Astrocyte of the spinal cord (primary cell): ENCODE results near the gene KRT84.

Experiments used
- DNase-seq: peaks from one replicate; pipeline ENCODE4 v3.0.0; 2011; ENCODE audit warnings: low read depth, low spot score
- H3K4me3 ChIP-seq: 2 replicates; pipeline ENCODE4 v1.5.1; 2011; ENCODE audit warnings: low read depth, mild to moderate bottlenecking, low read length, moderate library complexity
- CTCF ChIP-seq: IDR thresholded peaks from 2 replicates; pipeline ENCODE4 v1.5.1; 2012; ENCODE audit warnings: low read depth, mild to moderate bottlenecking, low read length, inconsistent platforms
- in situ Hi-C: cut with HindIII; loops from 2 replicates; pipeline ENCODE4 v1.10.0; 2017; ENCODE audit warnings: low sequenced_read_pairs

Gene KRT84

GRCh38 chr12:52402873-52403540 lies 17.6 kb upstream of the KRT84 start:
- in situ Hi-C loops: no loop called here
- no peak overlapping the region for H3K4me3 ChIP-seq
- DNase-seq: no peak
- TF ChIP-seq CTCF: no peak

GRCh38 chr12:52402377-52402776 lies 16.9 kb upstream of the KRT84 start:
- no peak for TF ChIP-seq CTCF
- no peak overlapping the region for H3K4me3 ChIP-seq
- in situ Hi-C loops: no loop called here
- DNase-seq: no peak

- no peak for DNase-seq
- in situ Hi-C loops: no loop called here
These were observed 16.5 kb upstream of the KRT84 start for GRCh38 chr12:52401926-52402325.

GRCh38 chr12:52401526-52401925 lies 16.1 kb upstream of the KRT84 start:
- no peak for TF ChIP-seq CTCF
- DNase-seq: no peak
- no peak overlapping the region for H3K4me3 ChIP-seq
- in situ Hi-C loops: no loop called here

More at GRCh38 chr12:52401926-52402325, 16.5 kb upstream of the KRT84 start:
- no peak for TF ChIP-seq CTCF
- H3K4me3 ChIP-seq: no peak overlapping the region

GRCh38 chr12:52400906-52401305 lies 15.5 kb upstream of the KRT84 start:
- no peak for TF ChIP-seq CTCF
- no peak overlapping the region for H3K4me3 ChIP-seq
- DNase-seq: no peak
- in situ Hi-C loops: no loop called here

GRCh38 chr12:52399756-52400155 lies 14.3 kb upstream of the KRT84 start:
- no peak for TF ChIP-seq CTCF
- no peak for DNase-seq
- no peak overlapping the region for H3K4me3 ChIP-seq
- in situ Hi-C loops: no loop called here
